ENCODE measurements around the gene C8G. TPM values are rescaled to one million over a fixed set of nuclear protein-coding genes. Genes with fewer than 3 reads are reported as not detected.

Gene C8G
- total RNA-seq, 1 experiment from 2014 or later: 2.1 TPM

GRCh38 chr9:136988872-136989271, 43.8 kb downstream of the C8G start:
- ChIA-PET CTCF (interaction anchor here (1.0 kb wide), 1 partner anchor 41 kb away, joined by 3 read pairs; no protein-coding TSS in a partner anchor), POLR2A (no interaction called here), RAD21 (ENCODE audit: low non-redundant PET in 1 of 2, low total read pairs in 2 of 2, uncharacterized antibody in 2 of 2, unreplicated experiment in 2 of 2) (no interaction called here)
- no peak for TF ChIP-seq CTCF (IDR thresholded peaks at IDR 0.05 in 2 of 3, conservative IDR thresholded peaks at IDR 0.05 in 1 of 3; ENCODE audit: borderline replicate concordance in 1 of 3, insufficient read depth in 1 of 3, low read depth in 2 of 3, low read length in 2 of 3)
- no peak for TF ChIP-seq EZH2phosphoT487 (IDR thresholded peaks at IDR 0.05; ENCODE audit: borderline replicate concordance)
- TF ChIP-seq JUND (IDR thresholded peaks at IDR 0.05): no peak
- TF ChIP-seq POLR2AphosphoS5 (IDR thresholded peaks at IDR 0.05; ENCODE audit: low read depth, low read length): no peak
- TF ChIP-seq SIN3A (IDR thresholded peaks at IDR 0.05; ENCODE audit: low read depth): no peak
- TF ChIP-seq CEBPB (IDR thresholded peaks at IDR 0.05; ENCODE audit: low read depth): no peak
- no peak for TF ChIP-seq CBX3 (IDR thresholded peaks at IDR 0.05; ENCODE audit: low read depth)
- TF ChIP-seq POLR2A (IDR thresholded peaks at IDR 0.05; ENCODE audit: borderline replicate concordance, extremely low read depth, insufficient read depth, insufficient read length): no peak
- no peak for TF ChIP-seq SP1 (IDR thresholded peaks at IDR 0.05; ENCODE audit: low read depth)
- TF ChIP-seq ZFX (IDR thresholded peaks at IDR 0.05): no peak
- no peak for TF ChIP-seq SRF (IDR thresholded peaks at IDR 0.05; ENCODE audit: low read depth)
- TF ChIP-seq EGR1 (IDR thresholded peaks at IDR 0.05; ENCODE audit: low read depth): no peak
- no peak for TF ChIP-seq RAD21 (IDR thresholded peaks at IDR 0.05; ENCODE audit: low read depth)
- TF ChIP-seq MAX (IDR thresholded peaks at IDR 0.05): no peak
- TF ChIP-seq EZH2 (IDR thresholded peaks at IDR 0.05): no peak
- Histone ChIP-seq H3K4me2 (ENCODE audit: low read length) (no peak overlapping the region), H3K9me2 (ENCODE audit: insufficient read depth) (no peaks in the 10 kb centered on the region), H4K20me1 (ENCODE audit: insufficient read depth) (no peaks in the 10 kb centered on the region), H3K4me3 (replicated peaks in 1 of 2; ENCODE audit: low read depth in 1 of 2, low read length in 2 of 2) (no peak overlapping the region), H3K27ac (ENCODE audit: low read depth, low read length) (no peak overlapping the region), H3K36me3 (ENCODE audit: control insufficient read depth in 1 of 2, insufficient read depth in 2 of 2, low read length in 2 of 2) (peaks cover 0 to 7% of the 10 kb centered on the region in 2 experiments; a peak in 2 of 4 replicates), H3K4me1 (ENCODE audit: control insufficient read depth in 1 of 2, insufficient read depth in 2 of 2, low read length in 2 of 2) (peaks cover 14 to 21% of the 10 kb centered on the region in 2 experiments; a peak in 3 of 4 replicates), H3K27me3 (ENCODE audit: insufficient read depth, low read length) (no peaks in the 10 kb centered on the region), H3K79me2 (ENCODE audit: insufficient read depth, low read length) (peaks cover 15% of the 10 kb centered on the region), H3K9me3 (ENCODE audit: control insufficient read depth in 1 of 2, insufficient read depth in 1 of 2, low read depth in 1 of 2, low read length in 2 of 2) (no peaks in the 10 kb centered on the region; a peak in 1 of 4 replicates), H3K9ac (ENCODE audit: low read length) (no peak overlapping the region), H2AFZ (ENCODE audit: low read depth, low read length, poor library complexity, severe bottlenecking) (no peak overlapping the region)
- BruUV-seq (replicated peaks): no TSS peak
- intact Hi-C loops (cut with micrococcal nuclease): no loop called here
- ATAC-seq (no peak), DNase-seq (ENCODE audit: low read depth, low spot score) (no peak)
